AG09319 (cell line): ENCODE results near the gene PLEKHA1.

Source experiments
- DNase-seq: peaks from one replicate; pipeline ENCODE4 v3.0.0-alpha.2; 2010; ENCODE audit warnings: low read depth; ENCODE audit errors: extremely low read depth
- TF ChIP-seq, protein P1 (sequence below): IDR thresholded peaks from 2 replicates; pipeline ENCODE4 v1.5.1; 2011; ENCODE audit warnings: low read depth, mild to moderate bottlenecking, inconsistent platforms, low read length, moderate library complexity

The PLEKHA1 gene

DNA sequence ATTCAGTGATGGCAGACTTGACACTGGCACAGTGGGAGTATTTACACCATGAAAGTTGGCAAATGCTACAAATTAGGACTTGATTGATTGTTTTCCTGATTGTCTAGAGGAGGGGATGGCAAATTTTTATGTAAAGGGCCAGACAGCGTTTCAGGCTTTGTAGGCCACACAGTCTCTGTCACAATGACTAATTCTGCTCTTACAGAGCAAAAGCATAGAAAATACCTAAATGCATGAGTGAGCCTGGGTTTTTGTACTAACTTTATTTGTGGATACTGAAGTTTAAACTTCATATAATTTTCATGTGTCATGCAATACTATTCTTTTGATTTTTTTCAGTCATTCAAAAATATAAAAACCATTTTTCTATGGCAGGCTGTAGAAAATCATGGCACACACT lies 71.0 kb downstream of the PLEKHA1 start:
- no peak for DNase-seq

DNA sequence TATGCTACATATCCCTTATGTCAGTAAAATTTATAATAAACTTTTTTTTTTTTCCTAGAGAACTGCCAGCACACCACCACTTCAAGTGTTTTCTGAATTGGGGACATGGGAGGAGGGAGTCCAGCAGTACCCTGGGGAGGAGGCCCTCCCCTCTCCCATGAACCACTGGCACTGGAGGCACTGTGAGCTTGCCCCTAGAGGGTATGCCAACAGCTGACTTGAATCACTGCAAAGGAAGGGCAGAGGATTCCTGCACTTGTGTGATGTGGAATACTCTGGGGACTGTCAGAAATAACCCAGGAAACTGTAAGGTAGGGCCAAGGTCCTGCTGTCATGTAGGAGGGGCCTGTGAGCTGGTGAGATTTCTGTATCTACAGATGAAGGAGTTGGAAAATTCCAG lies 71.4 kb downstream of the PLEKHA1 start:
- DNase-seq = no peak
- TF ChIP-seq, protein P1, sequence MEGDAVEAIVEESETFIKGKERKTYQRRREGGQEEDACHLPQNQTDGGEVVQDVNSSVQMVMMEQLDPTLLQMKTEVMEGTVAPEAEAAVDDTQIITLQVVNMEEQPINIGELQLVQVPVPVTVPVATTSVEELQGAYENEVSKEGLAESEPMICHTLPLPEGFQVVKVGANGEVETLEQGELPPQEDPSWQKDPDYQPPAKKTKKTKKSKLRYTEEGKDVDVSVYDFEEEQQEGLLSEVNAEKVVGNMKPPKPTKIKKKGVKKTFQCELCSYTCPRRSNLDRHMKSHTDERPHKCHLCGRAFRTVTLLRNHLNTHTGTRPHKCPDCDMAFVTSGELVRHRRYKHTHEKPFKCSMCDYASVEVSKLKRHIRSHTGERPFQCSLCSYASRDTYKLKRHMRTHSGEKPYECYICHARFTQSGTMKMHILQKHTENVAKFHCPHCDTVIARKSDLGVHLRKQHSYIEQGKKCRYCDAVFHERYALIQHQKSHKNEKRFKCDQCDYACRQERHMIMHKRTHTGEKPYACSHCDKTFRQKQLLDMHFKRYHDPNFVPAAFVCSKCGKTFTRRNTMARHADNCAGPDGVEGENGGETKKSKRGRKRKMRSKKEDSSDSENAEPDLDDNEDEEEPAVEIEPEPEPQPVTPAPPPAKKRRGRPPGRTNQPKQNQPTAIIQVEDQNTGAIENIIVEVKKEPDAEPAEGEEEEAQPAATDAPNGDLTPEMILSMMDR = no peak

More for the DNA sequence above, 71.0 kb downstream of the PLEKHA1 start:
- TF ChIP-seq, protein P1 = no peak

DNA sequence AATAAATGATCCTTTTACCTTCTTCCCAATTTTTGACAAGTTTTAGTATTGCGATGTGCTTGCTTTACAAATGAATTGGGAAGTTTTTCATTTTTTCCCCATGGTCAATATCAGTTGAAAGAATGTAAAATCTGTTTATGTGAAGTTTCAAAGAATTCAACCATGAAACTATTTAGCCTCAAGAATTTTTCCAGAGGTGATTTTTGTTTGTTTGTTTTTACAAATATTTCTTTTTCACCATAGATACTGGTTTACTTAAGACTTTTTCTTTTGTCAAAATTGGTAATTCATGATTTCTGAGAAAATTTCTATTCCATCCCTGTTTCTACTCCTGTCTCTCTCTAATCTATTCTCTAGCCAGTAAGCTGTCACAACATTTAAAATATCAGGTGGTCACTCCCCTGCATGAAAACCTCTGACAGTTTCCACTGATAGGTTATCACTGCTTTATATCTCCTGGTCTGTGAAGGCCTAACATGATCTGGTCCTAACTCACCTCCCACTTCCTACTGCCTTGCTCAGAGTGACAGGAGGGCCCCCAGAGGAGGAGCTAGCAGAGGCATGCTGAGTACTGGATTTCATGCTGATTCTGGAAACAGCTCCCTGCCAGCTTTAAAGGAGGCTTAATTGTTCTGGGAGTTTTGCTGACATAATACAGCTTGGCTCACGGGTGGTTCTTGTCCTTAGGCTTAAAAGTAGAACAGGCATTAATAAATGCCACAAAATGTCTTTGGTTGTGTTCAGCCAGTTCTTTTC lies 72.3 kb downstream of the PLEKHA1 start:
- TF ChIP-seq, protein P1 = no peak
- DNase-seq = no peak

DNA sequence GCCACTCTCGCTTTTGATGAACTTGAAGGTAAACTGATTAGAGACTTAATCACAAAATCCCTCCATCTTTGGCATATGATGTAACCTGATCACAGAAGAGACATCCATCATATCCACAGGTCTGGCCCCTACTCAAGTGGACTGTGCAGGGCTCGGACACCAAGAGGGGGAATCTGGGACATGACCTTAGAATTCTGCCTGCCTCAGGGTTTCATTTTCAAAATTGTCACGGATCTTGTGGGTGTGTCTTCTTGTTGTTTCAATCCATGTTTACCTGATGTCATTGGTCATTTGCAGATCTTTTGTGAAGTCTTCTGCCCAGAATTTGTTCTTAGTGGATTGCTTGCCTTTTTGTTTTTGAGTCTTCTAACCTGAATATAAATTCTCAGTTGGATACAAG lies 74.1 kb downstream of the PLEKHA1 start:
- TF ChIP-seq, protein P1 = no peak
- DNase-seq = no peak

DNA sequence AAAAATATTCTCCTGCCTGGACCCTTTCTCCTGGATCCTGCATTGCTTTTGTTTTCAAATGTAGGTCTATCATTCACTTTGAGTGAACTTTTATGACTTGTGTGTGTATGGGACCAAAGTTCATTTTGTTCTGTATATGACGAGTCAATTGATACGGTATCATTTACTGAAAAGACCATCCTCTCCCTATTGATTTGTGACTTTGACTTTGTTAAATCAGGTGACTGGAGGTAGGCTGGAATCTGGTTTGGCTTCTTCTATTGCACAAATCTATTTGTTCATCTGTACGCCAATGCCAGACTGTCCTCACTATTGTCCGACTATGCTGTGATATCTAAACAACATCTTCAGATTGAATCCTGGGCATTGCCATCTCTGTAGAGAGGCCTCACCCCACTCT lies 74.6 kb downstream of the PLEKHA1 start:
- TF ChIP-seq, protein P1 = no peak
- no peak for DNase-seq

DNA sequence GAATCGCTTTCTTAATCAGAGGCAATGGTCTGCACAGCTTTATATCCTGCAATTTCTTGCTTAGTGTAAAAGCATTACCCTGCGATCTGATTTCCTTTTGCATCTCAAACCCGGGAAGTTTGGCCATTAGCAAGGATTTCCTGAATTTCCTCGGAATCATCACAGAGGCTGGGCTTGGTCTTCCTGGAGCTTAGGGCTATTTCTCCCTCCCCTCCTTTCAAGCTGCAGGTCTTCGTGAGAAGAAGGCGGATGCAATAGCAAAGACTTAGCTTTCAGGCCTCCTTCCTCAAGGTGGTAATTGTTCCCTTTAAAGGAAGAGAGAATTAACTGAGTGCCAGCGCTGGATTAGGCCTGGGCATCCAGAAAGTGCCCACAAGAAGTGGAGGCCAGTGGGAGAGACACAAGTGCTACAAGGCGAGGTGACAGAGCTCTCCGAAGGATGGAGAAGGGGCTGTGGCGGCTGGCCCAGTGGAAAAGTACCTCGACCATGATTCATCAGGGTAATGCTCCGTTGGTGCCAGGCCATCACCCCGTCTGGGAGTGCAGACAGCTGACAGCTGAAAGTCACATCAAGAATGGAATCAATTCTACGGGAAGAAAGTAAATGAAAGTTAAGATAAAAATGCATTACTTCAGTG lies 76.0 kb downstream of the PLEKHA1 start:
- TF ChIP-seq, protein P1 = no peak
- DNase-seq = no peak

DNA sequence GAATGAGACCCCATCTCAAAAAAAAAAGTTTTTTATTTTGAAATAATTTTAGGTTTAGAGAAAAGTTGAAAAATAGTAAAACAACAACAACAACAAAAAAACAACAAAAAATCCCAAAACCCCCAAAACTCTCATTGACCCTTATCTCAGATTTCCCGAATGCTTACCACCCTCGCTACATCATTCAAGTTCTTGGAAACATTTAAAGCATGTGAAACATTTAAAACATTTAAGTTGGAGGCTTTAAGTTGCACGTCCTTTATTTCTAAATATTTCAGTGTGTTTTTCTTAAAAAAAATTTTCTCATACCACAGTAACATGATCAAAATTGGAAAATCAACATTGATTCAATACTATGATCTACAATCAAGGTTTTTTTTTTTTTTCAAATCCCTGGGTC lies 79.6 kb downstream of the PLEKHA1 start:
- TF ChIP-seq, protein P1 = no peak
- DNase-seq = no peak
